NCI-H774 (cell line): ENCODE measurements around the gene ACAD9.

Experiments
- DNase-seq: peaks from one replicate; lab custom pipeline; 2025; lab: John Stamatoyannopoulos, UW

ACAD9 gene

GRCh38 chr3:128935922-128936321 lies 56.5 kb downstream of the ACAD9 start:
- no peak for DNase-seq

GRCh38 chr3:128936341-128936740 lies 56.9 kb downstream of the ACAD9 start:
- no peak for DNase-seq

- DNase-seq = no peak
Measured at GRCh38 chr3:128940252-128940651, 60.8 kb downstream of the ACAD9 start.

- DNase-seq = no peak
Measured at GRCh38 chr3:128942161-128942952, 62.9 kb downstream of the ACAD9 start.

- no peak for DNase-seq
Measured at GRCh38 chr3:128945041-128945877, 65.8 kb downstream of the ACAD9 start.

GRCh38 chr3:128945878-128946175 lies 66.4 kb downstream of the ACAD9 start:
- no peak for DNase-seq

GRCh38 chr3:128946411-128946810 lies 67.0 kb downstream of the ACAD9 start:
- DNase-seq = no peak

GRCh38 chr3:128949158-128949557 lies 69.7 kb downstream of the ACAD9 start:
- DNase-seq = no peak

GRCh38 chr3:128950223-128950938 lies 71.0 kb downstream of the ACAD9 start:
- peak; percentile 7 for DNase-seq

GRCh38 chr3:128956440-128956839 lies 77.0 kb downstream of the ACAD9 start:
- no peak for DNase-seq
